Keratinocyte (primary cell): ENCODE measurements around the gene FMOD. TPM values are rescaled to one million over a fixed set of nuclear protein-coding genes. Genes with fewer than 3 reads are reported as not detected.
A peak's percentile ranks its signal among the peaks of the same experiment; 100 is the strongest.

ENCODE experiments used
- DNase-seq: peaks from one replicate; pipeline ENCODE4 v3.0.0-alpha.2; 2011; ENCODE audit warnings: low read depth, missing footprints, low spot score
- FAIRE-seq: peaks from 2 replicates; lab custom pipeline; 2011; peaks lifted over from hg19 to GRCh38; lab: Jason Lieb, UNC
- H2AFZ ChIP-seq: 2 replicates; pipeline ENCODE4 v1.6.0; 2012; ENCODE audit warnings: low read length, control low read depth, inconsistent platforms; ENCODE audit not compliant: control insufficient read depth
- H3K27ac ChIP-seq: 2 replicates; pipeline ENCODE4 v1.5.1; 2011; ENCODE audit warnings: low read length; ENCODE audit not compliant: control insufficient read depth, insufficient read depth
- H3K27me3 ChIP-seq: 3 replicates; pipeline ENCODE4 v1.6.0; 2011; ENCODE audit warnings: low read length; ENCODE audit not compliant: control insufficient read depth, insufficient read depth; ENCODE audit errors: extremely low read depth
- H3K36me3 ChIP-seq, 2 experiments: 2 replicates in 1 of 2; 3 replicates in 1 of 2; pipeline ENCODE4 v1.5.1; 2011; ENCODE audit warnings: low read length in 2 of 2, mild to moderate bottlenecking in 1 of 2; ENCODE audit not compliant: control insufficient read depth in 2 of 2, insufficient read depth in 2 of 2; ENCODE audit errors: extremely low read depth in 1 of 2
- H3K4me1 ChIP-seq: 3 replicates; pipeline ENCODE4 v1.5.1; 2011; ENCODE audit warnings: low read length; ENCODE audit not compliant: control insufficient read depth, insufficient read depth; ENCODE audit errors: extremely low read depth
- H3K4me2 ChIP-seq: 3 replicates; pipeline ENCODE4 v1.6.0; 2011; ENCODE audit warnings: low read depth, low read length; ENCODE audit not compliant: control insufficient read depth, insufficient read depth; ENCODE audit errors: extremely low read depth
- H3K4me3 ChIP-seq, 3 experiments: fragments of 200-600 bp in 1 of 3; sonication (generic) in 1 of 3; 2 replicates in 2 of 3; 3 replicates in 1 of 3; pipeline ENCODE4 v1.5.1; 2011 to 2016; ENCODE audit warnings: low read length in 3 of 3, mild to moderate bottlenecking in 3 of 3, control low read depth in 2 of 3, inconsistent platforms in 1 of 3, low read depth in 1 of 3, mixed read lengths in 1 of 3, mixed run types in 1 of 3, moderate library complexity in 1 of 3; ENCODE audit not compliant: control insufficient read depth in 2 of 3, insufficient read depth in 2 of 3; ENCODE audit errors: extremely low read depth in 1 of 3
- H3K79me2 ChIP-seq: 2 replicates; pipeline ENCODE4 v1.6.0; 2012; ENCODE audit warnings: low read length; ENCODE audit not compliant: control insufficient read depth, insufficient read depth
- H3K9ac ChIP-seq: 3 replicates; pipeline ENCODE4 v1.6.0; 2011; ENCODE audit warnings: low read length; ENCODE audit not compliant: control insufficient read depth, insufficient read depth; ENCODE audit errors: extremely low read depth
- H3K9me1 ChIP-seq: 3 replicates; pipeline ENCODE4 v1.6.0; 2011; ENCODE audit warnings: low read length; ENCODE audit not compliant: control insufficient read depth, insufficient read depth; ENCODE audit errors: extremely low read depth
- H3K9me3 ChIP-seq: 2 replicates; pipeline ENCODE4 v1.5.1; 2012; ENCODE audit warnings: low read depth, low read length; ENCODE audit not compliant: control insufficient read depth
- H4K20me1 ChIP-seq: 3 replicates; pipeline ENCODE4 v1.6.0; 2011; ENCODE audit warnings: low read length; ENCODE audit not compliant: control insufficient read depth, insufficient read depth; ENCODE audit errors: extremely low read depth
- EZH2 ChIP-seq: IDR thresholded peaks from one replicate; pipeline ENCODE4 v1.6.1; 2012; ENCODE audit warnings: inconsistent platforms, mild to moderate bottlenecking, low read length, moderate library complexity
- dilution Hi-C: fragments of 300-500 bp; cut with MboI; formaldehyde crosslinking; loops from one replicate; pipeline ENCODE4 v1.7.0; 2020; ENCODE audit warnings: low sequenced_read_pairs; ENCODE audit not compliant: extremely low pct_ligation_motif_present
- polyA plus RNA-seq, 5 experiments: library from polyadenylated mRNA; depleted of rRNA in 3 of 5; stranded (reverse) in 3 of 5; stranded (forward) in 1 of 5; unstranded in 1 of 5; fragments of >200 nt; gene quantifications; 1 replicate in 1 of 5; 2 replicates in 3 of 5; 3 replicates in 1 of 5; pipeline versions ENCODE4 v1.2.1 to v1.2.3, GENCODE V29; 2011 to 2012; ENCODE audit warnings: missing spikeins in 2 of 5, low read depth in 1 of 5, low replicate concordance in 1 of 5
- TF ChIP-seq, protein P1 (sequence below), 3 experiments: IDR thresholded peaks in 1 of 3; conservative IDR thresholded peaks in 1 of 3; optimal IDR thresholded peaks in 1 of 3; 2 replicates in 2 of 3; 3 replicates in 1 of 3; pipeline versions ENCODE3 to v1.5.1; 2011; ENCODE audit warnings: low read length in 3 of 3, mild to moderate bottlenecking in 3 of 3, moderate library complexity in 2 of 3, control low read depth in 1 of 3, inconsistent platforms in 1 of 3; ENCODE audit not compliant: insufficient read depth in 2 of 3; ENCODE audit errors: extremely low read depth in 1 of 3

FMOD gene
- polyA plus RNA-seq, 1 donor (not counting 4 experiments of a cell fraction or from before 2014, with no cell fraction given): 0.47 TPM

DNA sequence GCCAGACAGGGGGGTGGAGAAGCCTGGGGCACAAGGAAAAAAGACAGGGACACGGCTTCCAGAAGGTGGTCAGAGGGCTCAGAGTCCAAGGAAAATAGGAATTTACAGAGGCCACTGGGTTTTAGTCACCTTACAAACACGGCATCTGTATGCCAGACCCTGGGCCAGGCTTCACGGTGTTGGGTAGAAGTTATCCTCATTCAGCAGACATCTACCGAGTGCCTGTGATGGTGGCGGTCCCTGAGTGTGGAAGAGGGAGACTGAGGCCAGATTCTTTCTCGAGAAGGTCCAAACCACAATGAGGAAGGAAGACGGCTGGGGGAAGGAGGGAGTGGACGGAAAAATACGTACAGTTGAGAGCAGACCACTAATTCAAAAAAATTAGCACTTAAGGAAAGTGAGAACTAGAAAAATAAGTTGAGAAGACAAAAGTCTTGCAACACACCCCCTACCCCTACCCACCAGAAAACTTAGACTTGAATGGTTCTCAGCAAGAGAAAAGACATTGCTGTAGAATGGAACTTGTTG is 46.5 kb downstream of the FMOD start:
- H2AFZ ChIP-seq: peak overlapping the region; percentile 62
- H3K79me2 ChIP-seq: peaks cover 33% of the 10 kb centered on the region
- TF ChIP-seq, protein P1, sequence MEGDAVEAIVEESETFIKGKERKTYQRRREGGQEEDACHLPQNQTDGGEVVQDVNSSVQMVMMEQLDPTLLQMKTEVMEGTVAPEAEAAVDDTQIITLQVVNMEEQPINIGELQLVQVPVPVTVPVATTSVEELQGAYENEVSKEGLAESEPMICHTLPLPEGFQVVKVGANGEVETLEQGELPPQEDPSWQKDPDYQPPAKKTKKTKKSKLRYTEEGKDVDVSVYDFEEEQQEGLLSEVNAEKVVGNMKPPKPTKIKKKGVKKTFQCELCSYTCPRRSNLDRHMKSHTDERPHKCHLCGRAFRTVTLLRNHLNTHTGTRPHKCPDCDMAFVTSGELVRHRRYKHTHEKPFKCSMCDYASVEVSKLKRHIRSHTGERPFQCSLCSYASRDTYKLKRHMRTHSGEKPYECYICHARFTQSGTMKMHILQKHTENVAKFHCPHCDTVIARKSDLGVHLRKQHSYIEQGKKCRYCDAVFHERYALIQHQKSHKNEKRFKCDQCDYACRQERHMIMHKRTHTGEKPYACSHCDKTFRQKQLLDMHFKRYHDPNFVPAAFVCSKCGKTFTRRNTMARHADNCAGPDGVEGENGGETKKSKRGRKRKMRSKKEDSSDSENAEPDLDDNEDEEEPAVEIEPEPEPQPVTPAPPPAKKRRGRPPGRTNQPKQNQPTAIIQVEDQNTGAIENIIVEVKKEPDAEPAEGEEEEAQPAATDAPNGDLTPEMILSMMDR (optimal IDR thresholded peaks at IDR 0.05 in 1 of 3, IDR thresholded peaks at IDR 0.05 in 1 of 3, conservative IDR thresholded peaks at IDR 0.05 in 1 of 3; ENCODE audit: extremely low read depth in 1 of 3, insufficient read depth in 2 of 3, low read length in 3 of 3): no peak
- TF ChIP-seq EZH2: no peak
- no peak for DNase-seq
- H3K27ac ChIP-seq: peak overlapping the region; percentile 80
- no peaks in the 10 kb centered on the region for H3K9me3 ChIP-seq
- peaks cover 57% of the 10 kb centered on the region for H3K4me1 ChIP-seq
- FAIRE-seq: no peak
- peak overlapping the region; percentile 74 for H3K9ac ChIP-seq
- peak overlapping the region; percentile 16 to 44 (median 31) for H3K4me3 ChIP-seq
- H4K20me1 ChIP-seq: peaks cover 19% of the 10 kb centered on the region
- H3K27me3 ChIP-seq: no peaks in the 10 kb centered on the region
- dilution Hi-C loops: no loop called here
- peaks cover 11 to 14% of the 10 kb centered on the region in 2 experiments for H3K36me3 ChIP-seq
- peak overlapping the region; percentile 79 for H3K4me2 ChIP-seq
- no peaks in the 10 kb centered on the region for H3K9me1 ChIP-seq

DNA sequence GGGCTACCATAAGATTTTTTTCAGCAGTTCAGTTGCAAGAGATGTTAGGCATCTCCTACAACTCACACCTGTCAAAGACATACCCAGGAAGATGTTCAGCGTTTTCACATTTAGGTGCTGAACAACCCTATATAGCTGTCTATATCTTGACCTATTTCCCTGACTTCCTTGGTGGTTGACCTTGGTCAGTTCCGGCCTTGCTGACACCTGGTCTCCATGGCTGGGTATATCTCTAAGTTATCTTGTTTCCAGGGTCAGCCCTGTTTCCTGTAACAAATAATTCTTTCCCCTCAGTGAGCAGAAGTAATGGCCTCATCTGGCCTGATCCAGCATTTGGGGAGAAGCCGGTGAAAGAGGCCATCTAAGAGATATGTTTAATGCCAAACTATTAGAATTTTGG is 48.0 kb downstream of the FMOD start:
- H3K9me1 ChIP-seq: no peaks in the 10 kb centered on the region
- TF ChIP-seq, protein P1 (optimal IDR thresholded peaks at IDR 0.05 in 1 of 3, IDR thresholded peaks at IDR 0.05 in 1 of 3, conservative IDR thresholded peaks at IDR 0.05 in 1 of 3; ENCODE audit: extremely low read depth in 1 of 3, insufficient read depth in 2 of 3, low read length in 3 of 3): no peak
- no peak for TF ChIP-seq EZH2
- no peak overlapping the region for H3K9ac ChIP-seq
- no peak for FAIRE-seq
- H3K4me3 ChIP-seq: no peak overlapping the region
- no peak overlapping the region for H3K27ac ChIP-seq
- peaks cover 6% of the 10 kb centered on the region for H4K20me1 ChIP-seq
- DNase-seq: no peak
- H3K79me2 ChIP-seq: peaks cover 24% of the 10 kb centered on the region
- H3K4me2 ChIP-seq: peak overlapping the region; percentile 33
- H3K36me3 ChIP-seq: peaks cover 5 to 6% of the 10 kb centered on the region in 2 experiments
- H3K4me1 ChIP-seq: peaks cover 46% of the 10 kb centered on the region
- no peak overlapping the region for H2AFZ ChIP-seq
- no peaks in the 10 kb centered on the region for H3K27me3 ChIP-seq
- dilution Hi-C loops: no loop called here
- H3K9me3 ChIP-seq: no peaks in the 10 kb centered on the region
